GM11168 (cell line): ENCODE measurements around the gene DNAJC27.

Source experiments
- in situ Hi-C: fragments of 300-500 bp; cut with MboI; formaldehyde crosslinking; loops from one replicate; pipeline ENCODE4 v1.12.0; 2022; ENCODE audit warnings: low sequenced_read_pairs; ENCODE audit not compliant: unreplicated experiment

The DNAJC27 gene

DNA sequence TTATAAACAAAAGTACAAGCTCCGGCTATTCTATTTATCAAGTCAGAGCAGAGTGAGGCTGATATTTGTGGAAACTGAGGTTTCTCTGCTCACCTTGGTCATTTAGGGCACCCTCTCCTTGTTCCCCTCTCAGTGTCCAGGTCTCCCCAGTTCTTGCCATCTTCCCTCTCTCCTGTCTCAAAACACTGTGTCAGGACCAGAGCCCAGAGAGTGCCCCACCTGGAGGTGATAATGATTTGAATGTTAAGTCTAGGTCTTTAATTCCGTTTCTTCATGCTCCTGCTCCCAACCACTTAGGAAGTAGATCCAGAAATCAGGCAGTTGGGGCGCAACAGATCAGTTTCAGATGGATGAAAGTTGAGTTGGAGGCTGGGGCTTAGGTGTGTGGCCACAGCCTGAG is 42.5 kb downstream of the DNAJC27 start:
- in situ Hi-C loops, result no loop called here

DNA sequence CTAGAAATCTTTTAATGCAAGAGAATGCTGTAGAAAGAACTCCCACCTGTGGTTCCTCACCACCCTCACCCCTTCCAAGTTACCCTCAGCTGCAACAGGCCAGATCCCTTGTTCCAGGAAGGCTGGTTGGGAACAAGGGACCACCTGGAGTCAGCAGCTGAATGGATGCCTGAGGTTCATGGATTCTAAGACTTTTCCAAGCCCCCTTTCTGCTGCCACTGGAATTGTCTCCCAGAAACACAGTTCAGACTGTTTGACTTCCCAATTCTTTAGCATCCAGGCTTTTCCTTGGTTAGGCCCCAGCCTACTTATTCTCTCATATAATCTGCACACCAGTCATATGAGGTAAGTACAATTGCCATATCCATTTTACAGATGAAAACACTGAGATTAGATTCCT is 43.7 kb downstream of the DNAJC27 start:
- in situ Hi-C loops, result no loop called here

- in situ Hi-C loops, result no loop called here
Measured at GRCh38 chr2:24926602-24927252, 45.0 kb downstream of the DNAJC27 start.

- in situ Hi-C loops, result no loop called here
Measured at GRCh38 chr2:24926220-24926601, 45.5 kb downstream of the DNAJC27 start.

DNA sequence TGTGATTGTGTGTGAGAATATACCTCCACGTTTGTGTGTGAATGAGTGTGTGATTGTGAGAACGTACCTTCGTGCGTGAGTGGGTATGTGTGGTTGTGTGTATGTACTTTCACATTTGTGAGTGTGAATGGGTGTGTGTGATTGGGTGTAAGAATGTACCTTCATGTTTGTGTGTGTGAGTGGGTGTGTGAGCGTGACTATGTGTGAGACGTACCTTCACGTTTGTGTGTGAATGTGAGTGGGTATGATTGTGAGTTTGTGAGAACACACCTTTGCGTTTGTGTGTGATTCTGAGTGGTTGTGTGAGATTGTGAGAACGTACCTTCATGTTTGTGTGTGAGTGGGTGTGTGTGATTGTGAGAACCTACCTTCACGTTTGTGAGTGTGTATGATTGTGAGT is 45.9 kb downstream of the DNAJC27 start:
- in situ Hi-C loops, result no loop called here

DNA sequence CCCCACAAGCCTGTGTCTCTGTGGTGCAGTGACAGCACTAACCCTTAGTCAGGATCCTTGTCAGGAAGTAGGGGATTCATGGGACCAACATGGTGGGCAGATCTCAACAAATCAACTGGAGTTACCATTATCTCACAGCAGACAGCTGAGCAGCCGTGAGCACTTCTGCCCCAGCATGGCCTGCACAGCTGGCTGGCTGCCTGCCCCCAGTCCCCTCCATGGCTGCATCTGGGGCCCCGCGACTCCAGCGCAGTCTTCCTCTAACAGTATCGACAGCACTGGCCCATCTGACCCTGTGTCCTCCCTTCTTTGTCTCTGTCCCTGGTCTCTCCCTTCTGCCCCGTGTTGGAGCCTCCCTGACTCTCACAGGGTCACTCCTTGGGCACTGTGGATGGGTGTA is 47.0 kb downstream of the DNAJC27 start:
- in situ Hi-C loops, result no loop called here

DNA sequence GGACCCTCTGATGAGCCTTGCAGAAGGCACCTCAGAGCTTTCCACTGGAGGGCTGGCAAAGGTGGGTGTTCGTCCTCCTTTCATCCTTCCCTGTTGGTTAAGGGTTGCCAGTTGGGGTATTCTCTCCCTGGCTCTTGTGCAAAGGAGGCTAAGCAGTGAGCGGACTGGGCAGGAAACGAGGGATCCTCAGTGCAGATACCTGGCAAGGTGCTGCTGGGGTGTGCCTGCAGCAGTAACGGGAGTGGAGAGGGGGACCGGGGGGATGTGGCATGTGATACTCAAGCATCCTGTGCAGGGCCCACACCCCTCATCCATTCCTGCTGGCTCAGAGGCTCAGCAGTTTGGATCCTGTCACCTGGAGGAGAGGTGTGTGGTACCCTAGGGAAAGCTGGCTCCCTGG is 47.5 kb downstream of the DNAJC27 start:
- in situ Hi-C loops, result no loop called here

GRCh38 chr2:24923106-24923505 is 48.6 kb downstream of the DNAJC27 start:
- in situ Hi-C loops, result no loop called here

DNA sequence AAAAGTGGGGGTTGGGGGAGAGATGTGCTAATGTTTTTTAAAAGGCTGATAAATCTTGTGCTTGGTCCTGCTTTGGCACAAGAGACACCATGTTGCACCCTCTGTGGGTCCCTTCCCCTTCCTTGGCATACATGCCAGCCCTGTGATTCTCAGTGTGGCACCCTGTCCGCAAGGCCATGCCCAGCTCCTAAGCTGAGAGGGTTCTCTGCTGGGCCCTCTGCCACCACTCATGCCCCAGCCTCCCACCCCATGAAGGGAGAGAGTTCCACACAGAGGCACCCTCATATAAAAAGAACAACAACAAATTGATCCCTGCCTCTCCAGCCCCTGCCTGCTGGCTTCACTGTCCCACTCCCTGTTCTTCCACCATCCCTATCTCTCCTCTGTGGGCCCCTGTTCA is 49.2 kb downstream of the DNAJC27 start:
- in situ Hi-C loops, result no loop called here

DNA sequence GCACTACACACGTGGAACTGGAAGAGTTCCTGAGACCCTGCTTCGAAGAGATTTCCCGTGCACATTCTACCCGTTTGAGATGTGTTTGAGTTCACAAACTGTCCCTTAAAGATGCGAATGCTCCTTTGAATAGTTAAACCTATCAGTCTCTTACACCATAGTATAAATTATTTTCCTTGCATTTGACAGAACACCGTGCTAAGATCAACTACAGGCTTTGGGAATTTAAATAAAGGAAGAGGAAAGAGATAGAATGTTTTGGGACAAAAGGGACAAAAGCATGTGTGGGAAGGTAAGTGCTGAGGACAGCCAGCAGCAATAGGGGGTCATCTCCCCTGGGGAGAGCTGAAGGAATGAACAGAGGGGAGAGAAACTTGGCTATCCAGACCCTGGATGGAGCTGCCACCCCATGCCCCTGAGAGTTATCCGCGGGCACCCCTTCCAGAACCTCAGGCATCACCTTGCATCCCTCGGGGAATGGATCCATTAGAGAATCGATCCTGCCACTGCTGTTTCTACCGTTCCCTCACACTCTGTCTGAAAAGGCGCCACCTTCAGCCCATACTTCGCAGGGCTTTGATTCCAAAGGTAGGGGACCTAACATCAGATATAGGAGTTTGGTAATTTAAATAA is 50.8 kb downstream of the DNAJC27 start:
- in situ Hi-C loops, result no loop called here

DNA sequence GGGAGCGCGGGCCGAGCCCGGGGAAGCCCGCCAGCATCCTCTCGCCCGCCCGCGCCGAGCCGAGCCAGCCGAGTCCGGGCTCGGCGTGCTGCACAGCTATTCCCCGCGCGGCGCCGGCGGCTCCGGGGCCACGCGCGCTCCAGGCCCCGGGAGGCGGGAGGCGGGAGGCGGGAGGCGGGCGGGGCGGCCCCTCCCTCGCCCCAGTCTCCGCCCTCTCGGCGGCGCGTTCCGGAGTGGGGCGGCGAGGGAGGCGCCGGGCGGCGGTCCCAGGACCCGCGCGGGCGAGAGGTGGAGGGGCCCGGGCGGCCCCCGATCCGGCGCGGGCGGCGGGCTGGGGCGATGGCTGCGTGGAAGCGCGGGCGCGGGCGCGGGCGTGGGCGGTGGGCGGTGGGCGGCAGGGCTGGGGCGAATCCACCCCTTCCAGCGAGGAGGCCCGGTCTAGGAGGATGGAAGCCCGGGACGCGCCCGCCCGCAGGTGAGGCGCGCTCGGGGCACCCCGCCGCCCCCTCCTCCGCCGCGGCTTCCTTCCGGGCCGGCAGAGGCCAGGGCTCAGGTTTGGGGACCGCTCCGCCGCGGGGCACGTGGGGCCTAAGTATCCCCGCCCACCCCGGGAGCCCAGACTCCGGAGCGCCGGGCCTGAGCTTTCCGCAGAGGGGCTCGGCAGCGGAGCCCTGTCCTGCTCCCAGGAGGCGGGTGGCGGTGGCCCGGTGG is 51.5 kb downstream of the DNAJC27 start, which contains the start of gene ADCY3:
TSS of gene ADCY3 (minus strand) at position 140 of the 711 bp plus-strand sequence. CDS start 1,250 bp downstream, outside the sequence.
- in situ Hi-C loops, result no loop called here

GRCh38 chr2:24919506-24920097 is 52.2 kb downstream of the DNAJC27 start:
- in situ Hi-C loops, result no loop called here

DNA sequence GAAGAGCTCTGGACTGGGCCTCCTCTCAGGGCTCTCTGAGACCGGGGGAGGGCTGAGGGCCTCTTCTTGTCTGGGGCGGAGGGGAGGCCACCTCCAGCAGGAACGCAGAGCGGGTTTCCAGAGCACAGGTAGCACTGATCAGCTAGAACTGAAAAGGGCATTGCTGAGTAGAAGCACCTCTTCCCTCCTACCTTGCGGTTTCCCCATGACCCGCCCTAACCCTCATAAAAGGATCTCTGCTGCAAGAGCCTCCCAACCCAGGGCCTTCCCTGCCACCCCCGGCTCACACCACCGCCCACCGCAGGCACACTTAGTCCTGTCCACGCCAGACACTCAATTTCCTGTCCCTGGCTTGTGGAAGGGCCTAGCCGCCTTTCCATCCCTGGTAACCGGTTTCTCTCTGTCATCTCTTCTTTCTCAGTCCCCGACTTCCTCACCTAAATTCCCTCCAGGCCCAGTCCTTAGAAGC is 52.7 kb downstream of the DNAJC27 start:
- in situ Hi-C loops, result no loop called here

- in situ Hi-C loops, result no loop called here
Measured at GRCh38 chr2:24918326-24919036, 53.3 kb downstream of the DNAJC27 start.

DNA sequence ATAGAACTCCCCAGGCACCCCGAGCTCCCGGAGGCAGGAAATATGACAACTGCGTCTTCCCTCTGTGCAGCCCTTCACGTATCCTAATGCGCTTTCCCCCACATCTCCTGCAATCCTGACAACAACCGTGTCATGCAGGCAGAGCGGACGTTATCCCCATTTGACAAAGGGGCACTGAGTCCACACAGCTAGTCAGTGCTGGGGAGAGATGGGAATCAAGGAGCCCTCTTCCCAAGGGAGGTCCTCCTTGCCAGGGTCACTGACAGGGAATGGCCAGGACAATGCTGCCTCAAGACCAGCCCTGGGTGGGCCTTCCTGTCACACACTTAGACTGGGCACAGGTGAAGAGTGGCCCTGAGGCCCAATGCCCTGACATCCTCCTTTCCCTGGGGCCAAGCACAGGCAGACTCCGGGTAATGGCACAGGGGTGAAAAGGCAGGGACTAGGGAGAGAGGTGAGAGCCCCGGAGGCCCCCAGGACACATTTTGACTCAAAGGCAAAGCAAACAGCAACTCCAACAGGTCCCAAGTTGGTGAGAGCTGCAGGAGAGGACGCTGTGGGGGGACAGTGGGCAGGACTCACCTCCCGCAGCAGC is 53.9 kb downstream of the DNAJC27 start:
- in situ Hi-C loops, result no loop called here

- in situ Hi-C loops, result no loop called here
Measured at GRCh38 chr2:24917086-24917485, 54.7 kb downstream of the DNAJC27 start.

DNA sequence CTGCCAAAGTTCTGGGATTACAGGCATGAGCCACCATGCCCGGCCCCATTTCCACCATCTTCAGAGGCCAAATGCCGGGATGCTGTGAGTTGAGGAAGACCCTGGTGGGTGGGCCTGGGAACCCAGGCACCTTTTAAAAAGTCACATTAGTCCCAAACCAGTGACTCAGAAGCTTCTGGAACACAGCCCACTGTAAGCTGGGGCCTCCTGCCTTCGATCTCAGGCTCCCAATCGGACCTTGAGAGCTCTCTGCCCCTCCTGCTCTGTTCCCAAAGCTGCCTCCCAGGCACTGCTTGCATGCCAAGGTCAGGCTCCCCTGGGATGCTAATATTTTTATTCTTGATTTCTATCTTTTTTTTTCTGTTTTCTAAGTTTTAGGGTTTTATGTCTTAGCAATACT is 56.0 kb downstream of the DNAJC27 start:
- in situ Hi-C loops, result no loop called here

GRCh38 chr2:24915175-24915574 is 56.6 kb downstream of the DNAJC27 start:
- in situ Hi-C loops, result no loop called here

- in situ Hi-C loops, result no loop called here
Measured at GRCh38 chr2:24914713-24915112, 57.0 kb downstream of the DNAJC27 start.

- in situ Hi-C loops, result no loop called here
Measured at GRCh38 chr2:24913911-24914310, 57.8 kb downstream of the DNAJC27 start.
